ENCODE results near the gene CCDC85B.

The CCDC85B gene

DNA sequence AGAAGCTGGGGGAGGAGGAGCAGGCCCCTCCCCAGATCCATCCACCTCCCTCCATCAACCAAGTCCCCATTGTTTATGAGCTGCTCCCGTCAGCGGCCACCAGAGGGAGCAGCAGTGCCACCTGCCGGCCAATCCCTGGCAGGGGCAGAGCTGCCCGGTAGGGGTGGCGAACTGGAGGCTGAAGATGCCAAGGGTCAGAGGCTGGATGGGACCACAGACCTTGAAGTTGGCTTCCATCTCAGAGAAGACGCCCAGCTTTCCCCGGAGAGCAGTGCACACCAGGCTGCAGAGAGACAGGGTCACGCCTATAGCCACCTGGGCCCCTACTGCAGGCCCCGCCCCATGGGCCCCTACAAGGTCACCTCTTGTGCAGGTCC lies 5.8 kb upstream of the CCDC85B start:
- TF ChIP-seq TAF1 (IDR thresholded peaks at IDR 0.05; ENCODE audit: low read depth) (no peak), RAD21 (IDR thresholded peaks at IDR 0.05; ENCODE audit: low read depth) (peak; percentile 87)

DNA sequence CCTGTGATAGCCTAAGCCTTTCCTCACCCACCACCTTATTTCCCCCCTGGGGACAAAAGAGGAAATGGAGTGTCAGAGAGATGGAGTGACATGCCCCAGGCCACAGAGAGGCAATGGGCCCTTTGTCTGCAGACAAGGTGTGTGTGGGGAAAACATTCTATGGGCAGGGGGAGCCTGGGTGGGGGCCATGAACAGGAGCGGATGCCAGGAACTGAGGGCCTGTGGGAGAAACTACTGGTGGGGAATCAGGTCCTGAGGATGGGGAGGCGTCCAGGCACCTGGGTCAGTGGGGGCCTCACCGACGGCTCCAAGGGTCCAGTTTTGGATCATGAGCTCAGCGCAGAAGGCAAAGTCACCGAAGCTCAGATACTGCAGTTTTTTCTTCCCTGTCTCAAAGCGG lies 5.2 kb upstream of the CCDC85B start:
- TF ChIP-seq TAF1 (IDR thresholded peaks at IDR 0.05; ENCODE audit: low read depth) (no peak), RAD21 (IDR thresholded peaks at IDR 0.05; ENCODE audit: low read depth) (no peak), CEBPB (IDR thresholded peaks at IDR 0.05) (no peak)

DNA sequence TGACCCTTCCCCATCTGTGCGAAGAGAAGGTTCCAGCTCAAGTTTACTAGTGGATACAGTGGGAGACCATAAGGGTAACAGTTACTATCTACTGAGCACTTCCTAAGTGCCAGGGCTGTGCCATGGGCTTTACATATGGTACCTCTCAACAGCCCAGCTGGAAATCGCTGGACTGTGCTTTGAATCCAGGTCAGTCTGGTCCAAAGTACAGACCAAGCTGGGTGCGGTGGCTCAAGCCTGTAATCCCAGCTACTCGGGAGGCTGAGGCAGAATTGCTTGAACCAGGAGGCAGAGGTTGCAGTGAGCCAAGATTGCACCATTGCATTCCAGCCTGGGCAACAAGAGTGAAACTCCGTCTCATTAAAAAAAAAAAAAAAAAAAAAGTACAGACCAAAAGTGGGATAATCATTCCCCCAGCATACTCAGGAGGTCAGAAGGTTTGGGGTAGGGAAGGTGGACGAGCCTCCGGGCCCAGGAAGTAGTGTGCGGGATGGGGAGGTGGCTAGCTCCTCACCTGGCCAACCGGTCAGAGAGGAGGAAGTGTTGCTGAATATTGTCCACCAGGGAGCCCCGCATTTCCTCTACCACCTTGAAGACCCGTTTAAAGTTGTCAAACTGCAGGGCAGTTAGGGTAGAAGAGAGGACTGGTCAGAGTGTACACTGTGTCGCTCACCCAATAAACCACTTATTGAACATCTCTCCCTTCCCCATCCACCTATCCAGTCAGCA lies 4.5 kb upstream of the CCDC85B start:
- TF ChIP-seq EP300 (IDR thresholded peaks at IDR 0.05; ENCODE audit: borderline replicate concordance) = no peak
- TF ChIP-seq CREB1 (IDR thresholded peaks at IDR 0.05; ENCODE audit: low read depth) = no peak
- no peak for TF ChIP-seq EGR1 (IDR thresholded peaks at IDR 0.05)
- TF ChIP-seq, protein P1, sequence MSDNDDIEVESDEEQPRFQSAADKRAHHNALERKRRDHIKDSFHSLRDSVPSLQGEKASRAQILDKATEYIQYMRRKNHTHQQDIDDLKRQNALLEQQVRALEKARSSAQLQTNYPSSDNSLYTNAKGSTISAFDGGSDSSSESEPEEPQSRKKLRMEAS (IDR thresholded peaks at IDR 0.05) = no peak
- no peak for TF ChIP-seq TCF12 (IDR thresholded peaks at IDR 0.05; ENCODE audit: low read depth)
- no peak for TF ChIP-seq FOXM1 (IDR thresholded peaks at IDR 0.05; ENCODE audit: borderline replicate concordance, low read depth)
- no peak for TF ChIP-seq USF1 (IDR thresholded peaks at IDR 0.05)
- TF ChIP-seq ZBTB7A (IDR thresholded peaks at IDR 0.05; ENCODE audit: low read depth) = no peak
- no peak for TF ChIP-seq RAD21 (IDR thresholded peaks at IDR 0.05; ENCODE audit: low read depth)
- no peak for TF ChIP-seq TEAD4 (IDR thresholded peaks at IDR 0.05)
- TF ChIP-seq NFIC (IDR thresholded peaks at IDR 0.05) = no peak
- no peak for TF ChIP-seq TAF1 (IDR thresholded peaks at IDR 0.05; ENCODE audit: low read depth)
- no peak for TF ChIP-seq REST (IDR thresholded peaks at IDR 0.05; ENCODE audit: low read depth)
- no peak for TF ChIP-seq YY1 (IDR thresholded peaks at IDR 0.05; ENCODE audit: low read depth)
- no peak for TF ChIP-seq CEBPB (IDR thresholded peaks at IDR 0.05)

DNA sequence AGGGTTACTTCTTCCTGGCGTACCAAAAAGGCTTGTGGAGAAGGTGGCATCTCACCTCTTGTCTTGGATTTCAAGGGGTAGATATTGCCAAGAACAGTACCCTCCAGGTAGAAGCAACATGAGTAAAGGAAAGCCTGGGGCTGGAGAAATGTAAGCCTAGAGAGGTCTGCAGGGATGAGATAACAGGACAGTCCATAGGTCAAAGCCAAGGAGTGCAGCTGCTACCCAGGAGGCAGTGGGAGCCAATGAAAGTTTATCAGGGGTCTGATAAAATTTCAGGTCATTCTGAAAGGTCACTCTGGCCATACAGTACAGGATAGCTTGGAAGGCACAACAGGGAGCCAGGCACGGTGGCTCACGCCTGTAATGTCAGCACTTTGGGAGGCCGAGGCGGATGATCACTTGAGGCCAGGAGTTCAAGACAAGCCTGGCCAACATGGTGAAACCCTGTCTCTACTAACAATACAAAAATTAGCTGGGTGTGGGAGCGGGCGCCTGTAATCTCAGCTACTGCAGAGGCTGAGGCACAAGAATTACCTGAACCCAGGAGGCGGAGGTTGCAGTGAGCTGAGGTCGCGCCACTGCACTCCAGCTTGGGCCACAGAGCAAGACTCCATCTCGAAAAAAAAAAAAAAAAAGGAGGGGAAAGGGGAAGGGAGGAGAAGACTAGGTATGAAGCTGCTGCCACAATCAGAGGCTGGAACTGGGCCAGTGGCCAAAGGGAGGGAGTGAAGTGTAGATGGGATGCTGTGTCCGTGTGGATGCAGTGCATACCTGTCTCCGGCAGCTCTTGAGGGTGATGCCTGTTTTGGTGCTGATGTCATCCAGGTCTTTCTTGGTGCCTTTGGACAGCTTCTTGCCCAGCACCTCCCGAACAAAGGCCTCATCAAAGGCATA lies 3.4 kb upstream of the CCDC85B start:
- no peak for TF ChIP-seq TEAD4 (IDR thresholded peaks at IDR 0.05)
- no peak for TF ChIP-seq TAF1 (IDR thresholded peaks at IDR 0.05; ENCODE audit: low read depth)
- TF ChIP-seq YY1 (IDR thresholded peaks at IDR 0.05; ENCODE audit: low read depth) = no peak
- no peak for TF ChIP-seq EP300 (IDR thresholded peaks at IDR 0.05; ENCODE audit: borderline replicate concordance)
- TF ChIP-seq, protein P1 (IDR thresholded peaks at IDR 0.05) = no peak
- no peak for TF ChIP-seq REST (IDR thresholded peaks at IDR 0.05; ENCODE audit: low read depth)
- no peak for TF ChIP-seq CEBPB (IDR thresholded peaks at IDR 0.05)
- TF ChIP-seq TCF12 (IDR thresholded peaks at IDR 0.05; ENCODE audit: low read depth) = no peak
- TF ChIP-seq CREB1 (IDR thresholded peaks at IDR 0.05; ENCODE audit: low read depth) = no peak
- TF ChIP-seq NFIC (IDR thresholded peaks at IDR 0.05) = no peak
- no peak for TF ChIP-seq RAD21 (IDR thresholded peaks at IDR 0.05; ENCODE audit: low read depth)
- TF ChIP-seq ZBTB7A (IDR thresholded peaks at IDR 0.05; ENCODE audit: low read depth) = no peak
- no peak for TF ChIP-seq USF1 (IDR thresholded peaks at IDR 0.05)
- no peak for TF ChIP-seq EGR1 (IDR thresholded peaks at IDR 0.05)
- no peak for TF ChIP-seq FOXM1 (IDR thresholded peaks at IDR 0.05; ENCODE audit: borderline replicate concordance, low read depth)

DNA sequence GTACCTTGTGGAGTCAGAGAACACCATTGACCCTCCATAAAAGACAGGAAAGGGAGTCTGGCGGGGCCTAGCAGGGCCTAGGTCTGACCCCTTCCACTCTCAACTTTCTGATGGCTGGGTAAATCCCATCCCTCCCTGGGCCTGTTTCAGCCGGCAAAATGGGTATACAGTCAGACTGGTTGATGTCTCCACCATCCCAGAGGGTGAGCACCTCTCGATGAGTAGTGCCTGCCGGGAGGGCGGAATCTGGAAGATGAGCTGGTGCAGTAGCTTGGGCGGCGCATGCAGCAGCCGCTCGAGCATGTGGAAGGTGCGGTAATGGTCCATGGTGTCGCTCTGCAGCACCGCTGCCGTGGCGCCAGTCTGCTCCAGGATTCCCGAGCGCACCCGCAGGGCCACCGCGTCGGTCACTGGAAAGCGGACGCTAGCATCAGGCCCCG lies 2.7 kb upstream of the CCDC85B start:
- TF ChIP-seq, protein P1 (IDR thresholded peaks at IDR 0.05) = no peak
- TF ChIP-seq TAF1 (IDR thresholded peaks at IDR 0.05; ENCODE audit: low read depth) = no peak
- no peak for TF ChIP-seq RAD21 (IDR thresholded peaks at IDR 0.05; ENCODE audit: low read depth)
- no peak for TF ChIP-seq EGR1 (IDR thresholded peaks at IDR 0.05)
- no peak for TF ChIP-seq EP300 (IDR thresholded peaks at IDR 0.05; ENCODE audit: borderline replicate concordance)
- TF ChIP-seq FOXM1 (IDR thresholded peaks at IDR 0.05; ENCODE audit: borderline replicate concordance, low read depth) = no peak
- no peak for TF ChIP-seq TEAD4 (IDR thresholded peaks at IDR 0.05)
- no peak for TF ChIP-seq NFIC (IDR thresholded peaks at IDR 0.05)
- TF ChIP-seq CEBPB (IDR thresholded peaks at IDR 0.05) = no peak
- TF ChIP-seq YY1 (IDR thresholded peaks at IDR 0.05; ENCODE audit: low read depth) = no peak
